NOMO-1 treated with dmso at 0.1 percent for 144 hours (cell line): ENCODE results near the gene DPF1.
"Not testable (repeated sequence)": the region's sequence is repeated elsewhere in the genome, so short reads cannot be mapped to it uniquely, and the experiment has no call there.

Experiments
- DNase-seq: peaks from one replicate; lab custom pipeline; 2025; ENCODE audit not compliant: unreplicated experiment; lab: John Stamatoyannopoulos, UW

The DPF1 gene

GRCh38 chr19:38250821-38251563, 27.0 kb upstream of the DPF1 start:
- DNase-seq, result no peak

- no peak for DNase-seq
Measured at GRCh38 chr19:38250428-38250820, 26.4 kb upstream of the DPF1 start.

DNA sequence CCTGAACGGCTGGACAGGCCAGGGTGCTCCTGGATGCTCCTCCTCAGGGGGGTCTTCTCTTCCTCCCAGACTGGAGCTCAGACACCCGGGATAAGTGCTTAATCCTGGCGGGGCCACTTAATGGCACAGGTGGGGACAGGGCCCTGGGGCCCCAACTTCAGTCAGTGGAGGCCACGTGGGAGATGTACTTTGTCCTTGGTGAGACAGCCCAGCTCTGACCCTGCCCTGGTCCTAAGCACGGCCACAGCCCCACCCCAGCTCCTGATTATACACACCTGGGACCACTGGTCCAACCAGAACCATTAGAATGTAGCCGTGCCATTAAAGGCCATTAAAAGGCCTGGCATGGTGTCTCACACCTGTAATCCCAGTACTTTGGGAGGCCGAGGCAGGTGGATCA, 24.4 kb upstream of the DPF1 start:
- no peak for DNase-seq

GRCh38 chr19:38247734-38248268, 23.8 kb upstream of the DPF1 start:
- no peak for DNase-seq

- no peak for DNase-seq
Measured at GRCh38 chr19:38247126-38247525, 23.1 kb upstream of the DPF1 start.

GRCh38 chr19:38245826-38246498, 21.9 kb upstream of the DPF1 start:
- peak; percentile 11 for DNase-seq

- DNase-seq, result no peak
Measured at GRCh38 chr19:38243279-38243673, 19.3 kb upstream of the DPF1 start.

GRCh38 chr19:38239816-38240215, 15.8 kb upstream of the DPF1 start:
- DNase-seq, result no peak

DNA sequence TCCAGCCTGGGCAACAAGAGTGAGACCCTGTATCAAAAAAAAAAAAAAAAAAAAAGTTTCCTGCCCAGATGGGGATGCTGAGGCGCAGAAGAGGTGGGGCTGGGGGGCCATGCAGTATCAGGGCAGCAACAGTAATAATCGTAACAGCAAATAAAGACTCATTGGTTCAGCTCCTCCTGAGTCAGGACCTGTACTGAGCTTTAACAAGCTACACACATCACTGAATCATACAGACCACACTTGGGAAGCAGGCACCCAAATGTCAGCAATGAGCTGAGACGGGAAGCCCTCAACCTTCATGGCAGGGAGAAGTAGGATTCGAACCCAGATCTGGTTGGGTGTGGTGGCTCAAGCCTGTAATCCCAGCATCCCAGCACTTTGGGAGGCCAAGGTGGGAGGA, 10.6 kb upstream of the DPF1 start:
- DNase-seq, result no peak

DNA sequence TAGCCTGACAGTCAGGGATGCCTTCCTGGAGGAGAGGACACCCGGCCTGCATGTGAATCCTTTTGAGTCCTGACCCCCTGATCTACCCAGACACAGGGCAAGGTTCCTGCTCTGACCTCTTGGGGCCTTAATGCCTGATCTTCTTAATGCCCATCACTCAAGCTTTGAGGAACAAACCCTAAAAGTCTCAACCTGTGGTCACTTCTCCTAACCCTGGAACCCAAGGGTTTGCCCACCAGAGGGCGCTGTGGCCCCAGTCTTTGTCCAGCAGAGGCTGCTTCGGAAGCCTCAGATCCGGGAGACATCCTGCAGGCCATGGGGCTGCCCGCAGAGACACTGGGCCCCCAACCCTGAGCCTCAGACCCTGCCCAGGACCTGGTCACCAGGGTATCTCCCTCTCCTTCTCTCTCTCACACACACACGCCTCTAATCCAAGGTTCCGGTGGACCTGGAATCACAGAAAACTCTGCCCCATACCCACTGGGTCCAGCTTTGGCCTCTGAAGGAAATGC, 9.8 kb upstream of the DPF1 start:
- DNase-seq, result peak; percentile 48

GRCh38 chr19:38231918-38232317, 7.9 kb upstream of the DPF1 start:
- no peak for DNase-seq

GRCh38 chr19:38230506-38231133, 6.6 kb upstream of the DPF1 start:
- DNase-seq, result not testable (repeated sequence)

GRCh38 chr19:38229585-38230073, 5.6 kb upstream of the DPF1 start:
- peak; percentile 80 for DNase-seq

- no peak for DNase-seq
Measured at GRCh38 chr19:38228491-38229439, 4.7 kb upstream of the DPF1 start.

DNA sequence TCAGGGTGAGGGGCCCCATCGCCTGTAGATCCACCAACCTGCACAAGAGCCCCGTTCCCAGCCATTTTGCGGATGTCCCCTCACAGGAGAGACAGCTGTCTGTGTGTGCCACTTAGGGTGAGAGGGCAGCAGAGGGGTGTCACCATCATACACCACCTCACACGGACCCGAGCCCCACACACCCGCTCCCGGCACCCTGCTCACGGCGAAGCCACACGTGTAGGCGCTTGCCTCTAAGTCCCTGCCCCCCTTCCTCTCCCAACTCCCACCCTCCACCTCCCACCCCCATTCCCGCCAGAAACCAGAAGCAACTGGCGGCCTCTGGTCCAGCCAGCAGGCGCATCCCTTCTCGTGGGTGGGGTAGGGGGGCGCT, 4.0 kb upstream of the DPF1 start:
- DNase-seq, result no peak

GRCh38 chr19:38227287-38228004, 3.4 kb upstream of the DPF1 start:
- no peak for DNase-seq

GRCh38 chr19:38224863-38225218, 819 bp upstream of the DPF1 start:
- DNase-seq, result not testable (repeated sequence)

DNA sequence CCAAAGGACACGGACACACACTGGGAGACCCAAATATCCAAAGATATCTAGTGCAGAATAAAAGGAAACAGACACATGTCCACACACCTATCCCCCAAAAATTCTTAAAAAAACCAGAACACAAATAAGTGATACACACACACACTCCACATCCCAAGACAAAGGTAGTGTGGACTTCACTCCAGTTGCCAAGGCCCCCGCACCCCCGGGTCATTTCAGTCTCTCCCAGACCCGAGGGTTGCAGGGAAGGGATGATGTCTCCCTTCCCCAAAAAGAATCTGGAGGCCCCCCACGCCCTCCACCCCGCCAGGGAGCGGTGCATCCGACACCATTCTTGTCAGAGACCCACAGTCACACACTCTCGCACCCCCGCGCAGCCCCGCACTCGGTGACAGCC, 407 bp downstream of the DPF1 start:
- DNase-seq, result no peak

- DNase-seq, result no peak
Measured at GRCh38 chr19:38223119-38223523, 901 bp downstream of the DPF1 start.
